NT2/D1 (cell line): ENCODE data around the gene RTF2.

Experiments used
- SUZ12 ChIP-seq: IDR thresholded peaks from 2 replicates; pipeline ENCODE4 v1.6.1; 2011; ENCODE audit not compliant: insufficient read length, insufficient read depth; ENCODE audit errors: extremely low read depth
- YY1 ChIP-seq: IDR thresholded peaks from 2 replicates; pipeline ENCODE4 v1.6.1; 2011; ENCODE audit not compliant: insufficient read length, insufficient read depth

DNA sequence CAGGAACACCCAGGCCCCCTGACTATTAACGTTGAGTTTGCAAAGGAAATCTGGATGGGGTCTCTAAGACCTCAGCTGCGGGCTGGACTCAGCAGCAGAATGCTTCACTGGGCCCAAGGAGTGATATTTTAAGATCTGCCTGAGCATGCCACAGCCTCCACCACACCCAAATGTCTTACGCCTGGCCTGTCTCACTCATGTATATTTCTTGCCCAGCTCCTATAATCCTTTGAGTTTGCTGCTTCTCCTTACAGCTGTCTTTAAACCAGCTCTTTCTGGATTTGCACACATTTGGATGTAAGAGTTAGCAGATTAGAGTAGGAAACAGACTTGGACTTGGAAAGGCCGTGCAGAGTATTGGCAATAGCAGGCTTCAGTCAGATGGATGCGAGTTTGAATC, 40.0 kb upstream of the RTF2 start:
- TF ChIP-seq YY1 (no peak), SUZ12 (no peak)
